ENCODE data around the gene CCDC169. TPM values are rescaled to one million over a fixed set of nuclear protein-coding genes. Genes with fewer than 3 reads are reported as not detected.

The CCDC169 gene
- not detected in 2 replicates for total RNA-seq (2022)
- not detected for Bru-seq, nascent RNA
- BruChase-seq, experiment 1, labeled RNA remaining after a 6-hour chase: not detected
- BruChase-seq, experiment 2, labeled RNA remaining after a 2-hour chase: not detected
- long read RNA-seq: 0 reads

DNA sequence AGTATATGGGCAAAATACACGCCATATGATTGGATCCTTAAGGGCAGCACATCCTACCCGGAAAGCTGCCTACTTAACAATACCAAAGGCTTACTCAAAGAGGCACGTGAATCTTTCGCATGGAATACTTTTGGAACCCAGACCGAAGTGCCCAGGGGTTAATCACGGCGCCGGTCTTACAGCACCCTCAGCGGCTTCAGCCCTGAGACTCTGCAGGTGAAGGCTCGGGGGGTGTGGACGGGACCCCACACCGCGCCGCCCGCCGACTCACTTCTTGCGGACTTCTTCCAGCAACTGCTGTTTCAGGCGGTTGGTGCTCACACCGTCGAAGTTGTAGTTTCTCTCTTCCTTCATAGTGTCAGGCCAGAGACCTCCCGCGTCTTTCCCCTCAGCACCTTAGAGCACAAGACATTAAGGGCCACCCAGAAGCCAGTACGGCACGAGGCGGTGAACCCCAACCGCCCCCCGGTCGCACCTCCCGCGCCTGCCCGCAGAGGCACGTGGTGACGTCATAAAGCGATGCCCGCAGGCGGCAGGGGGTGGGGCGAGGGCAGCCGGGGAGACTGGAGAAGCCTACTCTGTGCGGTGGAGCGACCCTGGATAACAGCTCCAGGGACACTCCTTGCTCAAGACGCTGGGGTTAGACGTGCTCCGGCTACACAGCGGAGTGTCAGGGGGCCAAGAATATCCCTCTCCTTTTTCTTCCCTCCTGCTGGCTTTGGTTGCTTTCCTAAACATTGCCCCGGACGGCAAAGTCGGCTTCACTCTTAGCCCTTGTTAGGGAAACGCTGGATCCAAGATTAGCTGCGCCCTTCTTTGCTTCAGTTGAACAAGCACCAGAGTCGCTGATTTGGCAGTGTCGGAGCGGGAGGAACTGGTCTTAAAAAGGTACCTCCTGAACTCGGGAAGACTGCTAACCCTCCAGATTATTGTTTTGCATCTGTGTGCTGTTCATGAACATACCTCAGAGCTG lies at the start of gene CCDC169:
CCDC169 (minus strand) TSS at position 449 of the 973 bp plus-strand sequence; CDS start at position 354, 95 bp downstream.
- Mint-ChIP-seq H3K4me3 (ENCODE audit: low read depth, unreplicated experiment) (no peak within 1 kb of the TSS), H3K36me3 (ENCODE audit: insufficient read depth, unreplicated experiment) (no peaks in the 10 kb centered on the region), H3K4me1 (ENCODE audit: low read depth, unreplicated experiment) (no peaks in the 10 kb centered on the region), H3K27me3 (ENCODE audit: unreplicated experiment) (no peaks in the 10 kb centered on the region), H3K9me3 (ENCODE audit: low read depth, unreplicated experiment) (no peaks in the 10 kb centered on the region), H3K27ac (ENCODE audit: unreplicated experiment) (no peak within 1 kb of the TSS)
- TF ChIP-seq, protein P1, sequence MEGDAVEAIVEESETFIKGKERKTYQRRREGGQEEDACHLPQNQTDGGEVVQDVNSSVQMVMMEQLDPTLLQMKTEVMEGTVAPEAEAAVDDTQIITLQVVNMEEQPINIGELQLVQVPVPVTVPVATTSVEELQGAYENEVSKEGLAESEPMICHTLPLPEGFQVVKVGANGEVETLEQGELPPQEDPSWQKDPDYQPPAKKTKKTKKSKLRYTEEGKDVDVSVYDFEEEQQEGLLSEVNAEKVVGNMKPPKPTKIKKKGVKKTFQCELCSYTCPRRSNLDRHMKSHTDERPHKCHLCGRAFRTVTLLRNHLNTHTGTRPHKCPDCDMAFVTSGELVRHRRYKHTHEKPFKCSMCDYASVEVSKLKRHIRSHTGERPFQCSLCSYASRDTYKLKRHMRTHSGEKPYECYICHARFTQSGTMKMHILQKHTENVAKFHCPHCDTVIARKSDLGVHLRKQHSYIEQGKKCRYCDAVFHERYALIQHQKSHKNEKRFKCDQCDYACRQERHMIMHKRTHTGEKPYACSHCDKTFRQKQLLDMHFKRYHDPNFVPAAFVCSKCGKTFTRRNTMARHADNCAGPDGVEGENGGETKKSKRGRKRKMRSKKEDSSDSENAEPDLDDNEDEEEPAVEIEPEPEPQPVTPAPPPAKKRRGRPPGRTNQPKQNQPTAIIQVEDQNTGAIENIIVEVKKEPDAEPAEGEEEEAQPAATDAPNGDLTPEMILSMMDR (IDR thresholded peaks at IDR 0.05; ENCODE audit: unreplicated experiment): no peak
- CTCF ChIA-PET: no interaction called here
- BruUV-seq (replicated peaks): no TSS peak
- DNase-seq: no peak
- intact Hi-C loops (cut with micrococcal nuclease; ENCODE audit: unreplicated experiment): no loop called here

DNA sequence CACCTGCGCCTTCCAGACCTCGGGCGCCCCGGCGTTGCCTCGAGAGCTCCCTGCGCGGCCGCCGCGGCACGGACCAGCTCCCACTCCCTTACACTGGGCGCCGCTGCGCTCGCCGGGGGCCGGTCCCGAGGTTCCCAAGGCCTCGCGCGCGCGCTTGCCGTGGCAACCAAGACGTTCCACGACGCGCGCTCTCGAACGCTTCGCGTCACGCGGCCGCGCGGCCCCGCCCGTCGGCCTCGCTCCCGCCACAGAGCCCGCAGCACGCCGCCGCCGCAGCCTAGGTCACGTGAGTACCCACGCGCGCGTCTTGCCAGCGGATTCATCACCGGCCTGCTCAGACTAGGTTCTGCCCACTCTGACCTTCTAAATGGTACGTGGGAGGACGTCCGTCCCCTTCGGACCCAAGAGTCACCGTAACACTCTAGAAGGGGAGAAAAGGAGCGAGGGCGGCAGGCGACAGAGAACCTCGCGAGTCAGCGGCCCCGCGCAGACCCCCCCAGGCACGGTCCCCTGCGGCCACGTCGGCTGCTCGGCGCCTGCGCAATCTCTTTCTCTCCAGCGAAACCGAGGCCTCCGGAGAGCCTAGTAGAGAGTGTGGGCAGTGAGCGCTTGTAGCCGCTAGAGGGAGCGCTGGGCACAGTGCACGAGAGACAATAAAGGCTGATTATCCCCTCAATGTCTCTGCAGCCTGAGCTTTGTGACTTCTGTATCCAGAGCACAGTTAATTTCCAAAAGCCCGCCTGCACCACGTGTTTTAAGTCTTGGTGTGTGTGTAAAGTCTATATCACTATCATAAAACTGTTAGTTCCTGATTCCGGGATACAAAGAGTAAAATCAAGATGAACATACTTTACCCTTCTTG lies 48.8 kb upstream of the CCDC169 start, which contains the start of gene SPART:
SPART (minus strand) TSS at position 173 of the 862 bp plus-strand sequence. CDS start 10,564 bp downstream, outside the sequence.
- Mint-ChIP-seq H3K27me3 (ENCODE audit: unreplicated experiment) (no peaks in the 10 kb centered on the region), H3K9me3 (ENCODE audit: low read depth, unreplicated experiment) (no peaks in the 10 kb centered on the region), H3K27ac (ENCODE audit: unreplicated experiment) (no peak within 1 kb of the TSS), H3K36me3 (ENCODE audit: insufficient read depth, unreplicated experiment) (no peaks in the 10 kb centered on the region), H3K4me1 (ENCODE audit: low read depth, unreplicated experiment) (no peaks in the 10 kb centered on the region), H3K4me3 (ENCODE audit: low read depth, unreplicated experiment) (no peak within 1 kb of the TSS)
- BruUV-seq (replicated peaks): no TSS peak
- intact Hi-C loops (cut with micrococcal nuclease; ENCODE audit: unreplicated experiment): loop anchor here (1.0 kb wide), 1 partner anchor 49 kb away; no protein-coding TSS in a partner anchor
- CTCF ChIA-PET: interaction anchor here (0.5 to 1.0 kb wide), 7 partner anchors 48 to 1608 kb away, joined by 3 to 10 read pairs (median 3); no protein-coding TSS in a partner anchor
- TF ChIP-seq, protein P1 (IDR thresholded peaks at IDR 0.05; ENCODE audit: unreplicated experiment): peak; percentile 86
- peak; percentile 49 for DNase-seq

DNA sequence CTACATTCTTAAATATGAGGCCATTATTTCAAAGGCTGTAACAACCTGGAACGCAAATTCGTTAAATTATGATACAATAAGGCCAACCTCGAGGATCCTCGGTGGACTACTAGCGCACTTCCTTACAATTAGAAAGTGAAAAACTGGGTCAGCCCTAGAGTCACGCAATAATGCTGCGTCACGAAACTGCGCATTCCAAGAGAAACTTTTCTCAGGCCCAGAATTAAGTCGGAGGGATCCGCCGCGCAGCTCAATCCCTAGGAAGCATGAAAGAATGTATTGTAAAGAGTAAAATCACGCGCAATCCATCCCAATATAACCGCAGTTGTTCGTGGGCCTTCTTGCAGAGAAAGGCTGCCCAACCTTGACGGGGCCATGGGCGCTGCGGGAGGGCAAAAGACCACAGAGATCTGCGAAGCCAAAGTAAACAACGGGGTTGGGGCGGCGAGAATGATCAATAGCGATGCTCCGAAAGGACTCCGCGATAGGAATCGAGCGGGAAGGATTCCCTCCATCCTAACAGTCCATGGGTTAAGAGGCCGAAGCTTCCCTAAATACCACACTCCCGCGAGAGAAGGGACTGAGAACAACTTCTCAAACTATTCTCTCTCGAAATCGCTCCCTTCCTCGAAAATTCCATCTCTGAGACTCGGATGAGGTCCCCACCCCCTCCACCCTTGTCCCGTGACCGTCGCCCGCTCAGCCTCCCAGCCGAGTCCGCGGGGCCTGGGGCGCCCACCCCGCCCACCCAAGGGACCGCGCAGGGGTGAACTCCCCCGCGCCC lies 48.0 kb upstream of the CCDC169 start:
- CTCF ChIA-PET: interaction anchor here (0.5 to 0.6 kb wide), 2 partner anchors 29 to 312 kb away, joined by 3 to 5 read pairs; no protein-coding TSS in a partner anchor
- Mint-ChIP-seq H3K27me3 (ENCODE audit: unreplicated experiment) (no peaks in the 10 kb centered on the region), H3K4me3 (ENCODE audit: low read depth, unreplicated experiment) (no peak overlapping the region), H3K4me1 (ENCODE audit: low read depth, unreplicated experiment) (no peaks in the 10 kb centered on the region), H3K27ac (ENCODE audit: unreplicated experiment) (no peak overlapping the region), H3K36me3 (ENCODE audit: insufficient read depth, unreplicated experiment) (no peaks in the 10 kb centered on the region), H3K9me3 (ENCODE audit: low read depth, unreplicated experiment) (no peaks in the 10 kb centered on the region)
- no TSS peak for BruUV-seq (replicated peaks)
- DNase-seq: no peak
- TF ChIP-seq, protein P1 (IDR thresholded peaks at IDR 0.05; ENCODE audit: unreplicated experiment): no peak
- intact Hi-C loops (cut with micrococcal nuclease; ENCODE audit: unreplicated experiment): loop anchor here (1.0 kb wide), 1 partner anchor 50 kb away; no protein-coding TSS in a partner anchor
